ENCODE data around the gene BABAM1. TPM values are rescaled to one million over a fixed set of nuclear protein-coding genes. Genes with fewer than 3 reads are reported as not detected.

Gene BABAM1
- total and polyA plus RNA-seq, 9 of the 15 experiments (the other 6 are each of a cell fraction or from before 2014, with no cell fraction given): 14.7 to 160 (median 113) TPM

GRCh38 chr19:17242431-17243208 is 24.6 kb upstream of the BABAM1 start:
- Histone ChIP-seq H4K20me1 (replicated peaks; ENCODE audit: control insufficient read depth, insufficient read depth, low read length) (peaks cover 15% of the 10 kb centered on the region), H3K4me1 (replicated peaks in 1 of 2; ENCODE audit: control insufficient read depth in 2 of 2, insufficient read depth in 2 of 2, low read length in 2 of 2) (peaks cover 23 to 65% of the 10 kb centered on the region in 2 experiments), H3K4me3 (peak overlapping the region; percentile 80; the same call in 1 of the 2 replicates), H3K79me2 (ENCODE audit: control insufficient read depth, insufficient read depth, low read length) (peaks cover 54% of the 10 kb centered on the region), H2AFZ (ENCODE audit: low read depth, low read length) (no peak overlapping the region), H3K9ac (ENCODE audit: insufficient read depth in 1 of 2, low read depth in 2 of 2, low read length in 2 of 2) (peak overlapping the region; percentile 65 to 91; a peak in 3 of 4 replicates), H3K36me3 (ENCODE audit: control insufficient read depth, insufficient read depth, low read length) (peaks cover 35% of the 10 kb centered on the region; the same call in 2 of the 3 replicates), H3K27me3 (ENCODE audit: control insufficient read depth in 2 of 2, insufficient read depth in 2 of 2, low read length in 2 of 2) (no peaks in the 10 kb centered on the region), H3K9me1 (ENCODE audit: control insufficient read depth, insufficient read depth, low read length) (no peaks in the 10 kb centered on the region), H3K9me3 (replicated peaks; ENCODE audit: control insufficient read depth, insufficient read depth, low read depth, low read length) (no peaks in the 10 kb centered on the region), H3K27ac (ENCODE audit: extremely low read depth, low read depth, low read length) (peak overlapping the region; percentile 21), H3K4me2 (ENCODE audit: insufficient read depth, low read length) (peak overlapping the region; percentile 93; the same call in 1 of the 2 replicates)
- DNase-seq (ENCODE audit: extremely low read depth in 1 of 4, low spot score in 3 of 4): no peak
- WGBS (ENCODE audit: insufficient coverage, low coverage, missing lambda C conversion rate): 68% methylated on average over 6 of the region's 8 CpGs
- ChIA-PET POLR2A (interaction anchor here (0.6 to 11.3 kb wide), 8 partner anchors 8 to 617 kb away, joined by 3 to 129 read pairs (median 4); partner anchors contain the start of genes DDA1, OCEL1 and USE1), CTCF (ENCODE audit: low intra/inter-chr PET ratio) (no interaction called here)
- FAIRE-seq: no peak
- no TSS peak for BruUV-seq (replicated peaks)
- intact Hi-C loops (cut with micrococcal nuclease) (no loop called here), in situ Hi-C loops (cut with MboI) (no loop called here)
- ATAC-seq: no peak
- peak; percentile 94 for TF ChIP-seq BCOR (IDR thresholded peaks at IDR 0.05)
- TF ChIP-seq SMARCA5 (IDR thresholded peaks at IDR 0.05): peak; percentile 83; the same call in 1 of the 2 replicates
- peak; percentile 79 to 88 for TF ChIP-seq KDM1A (IDR thresholded peaks at IDR 0.05)
- TF ChIP-seq ETS1 (conservative IDR thresholded peaks at IDR 0.05; ENCODE audit: control insufficient read depth, low read depth, low read length): 0 out of 2 replicates have a peak, but pooled peaks have one; percentile 12
- TF ChIP-seq RBFOX2 (IDR thresholded peaks at IDR 0.05; ENCODE audit: low read depth, low read length): peak; percentile 48; the same call in 1 of the 2 replicates
- peak; percentile 84 for TF ChIP-seq ZFP36 (IDR thresholded peaks at IDR 0.05; ENCODE audit: low read depth, low read length, partially characterized antibody)
- TF ChIP-seq POLR2G (IDR thresholded peaks at IDR 0.05; ENCODE audit: low read depth, low read length): peak; percentile 39; the same call in 1 of the 2 replicates
- 0 out of 4 replicates have a peak, but pooled peaks of 1 of the 2 experiments have one; percentile 32 for TF ChIP-seq RCOR1 (IDR thresholded peaks at IDR 0.05; ENCODE audit: borderline replicate concordance in 1 of 2, low read depth in 2 of 2, low read length in 2 of 2)
- TF ChIP-seq ARID3B (CRISPR knock-in tag; IDR thresholded peaks at IDR 0.05; ENCODE audit: borderline replicate concordance): no peak
- no peak for TF ChIP-seq PRPF4 (IDR thresholded peaks at IDR 0.05; ENCODE audit: insufficient read depth, low read depth, low read length, poor library complexity, severe bottlenecking)
- no peak for TF ChIP-seq RBM14 (IDR thresholded peaks at IDR 0.05; ENCODE audit: borderline replicate concordance, insufficient read depth, low read depth, low read length)
- peak; percentile 74 for TF ChIP-seq RBM25 (IDR thresholded peaks at IDR 0.05; ENCODE audit: low read depth, low read length, severe bottlenecking)
- peak; percentile 83; the same call in 1 of the 2 replicates for TF ChIP-seq PTBP1 (IDR thresholded peaks at IDR 0.05; ENCODE audit: low read depth, low read length)

Data from K562 (cell line).